HG02973 (cell line): ENCODE measurements around the gene RIPPLY1.

Source experiments
- ATAC-seq: cut with Tn5 transposase; IDR thresholded peaks from one replicate; pipeline ENCODE4 v1.9.1; 2021; ENCODE audit warnings: moderate library complexity; ENCODE audit not compliant: unreplicated experiment

Gene RIPPLY1, protein sequence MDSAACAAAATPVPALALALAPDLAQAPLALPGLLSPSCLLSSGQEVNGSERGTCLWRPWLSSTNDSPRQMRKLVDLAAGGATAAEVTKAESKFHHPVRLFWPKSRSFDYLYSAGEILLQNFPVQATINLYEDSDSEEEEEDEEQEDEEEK

DNA sequence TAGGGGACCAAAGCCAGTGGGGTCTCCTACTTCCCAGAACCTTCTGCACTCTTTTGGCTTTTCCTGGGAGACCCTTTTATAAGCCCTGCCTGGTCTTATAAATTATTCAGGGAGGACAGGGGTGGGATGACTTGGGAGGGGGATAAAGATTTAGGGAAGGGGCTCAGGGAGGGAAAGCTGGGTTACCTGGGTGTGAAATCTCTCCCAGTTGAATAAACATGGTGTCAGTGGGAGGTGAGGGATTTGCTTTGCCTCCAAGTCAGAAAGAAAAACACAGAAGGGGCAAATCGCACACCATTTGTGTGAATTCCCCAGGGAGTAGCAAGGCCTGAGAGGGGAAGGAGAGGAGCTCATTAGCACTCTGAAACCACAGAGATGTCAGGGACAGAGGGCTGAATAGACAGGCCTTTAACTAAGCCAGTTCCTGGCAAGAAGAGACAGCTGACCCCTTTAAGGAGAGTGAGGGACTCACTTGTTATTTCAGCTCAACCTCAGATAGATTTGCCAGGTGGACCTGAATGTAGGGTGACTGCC, at the start of gene RIPPLY1:
TSS of gene RIPPLY1 (minus strand) at position 51 of the 534 bp plus-strand sequence. CDS start 54 bp downstream, outside the sequence.
- ATAC-seq: no peak

DNA sequence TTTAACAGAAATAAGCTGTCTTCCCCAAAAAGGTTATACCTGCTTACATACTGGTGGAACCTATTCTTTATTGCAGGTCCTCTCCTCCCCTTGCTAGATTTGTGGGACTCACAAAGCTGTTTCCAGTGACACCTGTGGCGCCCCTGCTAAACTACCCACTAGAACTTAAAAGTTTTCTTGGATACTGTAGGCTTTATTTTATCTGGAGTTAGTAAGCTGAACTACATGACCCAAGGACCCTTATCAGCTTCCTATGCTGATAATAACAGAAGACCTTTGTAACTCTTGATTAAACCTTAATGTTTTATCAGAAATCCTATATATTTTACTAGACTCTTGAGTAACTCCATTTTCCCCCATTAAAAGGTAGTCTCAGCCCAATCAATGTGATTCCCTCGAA, 49.4 kb upstream of the RIPPLY1 start:
- no peak for ATAC-seq

DNA sequence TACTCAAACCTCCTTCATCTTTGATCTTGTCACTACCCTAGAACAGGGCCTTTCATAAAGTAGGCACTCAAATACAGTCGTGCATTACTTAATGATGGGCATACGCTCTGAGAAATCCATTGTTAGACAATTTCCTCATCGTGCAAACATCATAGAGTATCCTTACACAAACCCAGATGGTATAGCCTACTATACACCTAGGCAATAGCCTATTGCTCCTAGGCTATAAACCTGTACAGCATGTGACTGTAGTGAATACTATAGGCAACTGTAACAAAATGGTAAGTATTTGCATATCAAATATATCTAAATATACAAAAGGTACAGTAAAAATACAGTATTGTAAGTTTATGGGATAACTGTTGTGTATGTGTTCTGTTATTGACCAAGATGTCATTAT, 48.9 kb upstream of the RIPPLY1 start:
- no peak for ATAC-seq

DNA sequence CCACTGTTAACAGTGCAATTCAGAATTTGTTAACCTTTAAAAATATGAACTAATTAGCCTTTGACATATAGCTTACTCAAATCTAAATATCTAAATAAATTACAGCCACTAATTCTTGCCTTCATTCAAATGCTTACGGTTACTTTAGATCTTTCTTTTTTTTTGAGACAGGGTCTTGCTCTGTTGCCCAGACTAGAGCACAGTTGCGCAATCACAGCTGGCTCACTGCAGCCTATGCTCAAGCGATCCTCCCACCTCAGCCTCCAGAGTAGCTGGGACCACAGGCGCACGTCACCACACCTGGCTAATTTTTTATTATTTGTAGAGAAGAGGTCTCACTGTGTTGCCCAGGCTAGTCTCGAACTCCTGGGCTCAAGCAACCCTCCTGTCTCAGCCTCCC, 48.1 kb upstream of the RIPPLY1 start:
- ATAC-seq: no peak

DNA sequence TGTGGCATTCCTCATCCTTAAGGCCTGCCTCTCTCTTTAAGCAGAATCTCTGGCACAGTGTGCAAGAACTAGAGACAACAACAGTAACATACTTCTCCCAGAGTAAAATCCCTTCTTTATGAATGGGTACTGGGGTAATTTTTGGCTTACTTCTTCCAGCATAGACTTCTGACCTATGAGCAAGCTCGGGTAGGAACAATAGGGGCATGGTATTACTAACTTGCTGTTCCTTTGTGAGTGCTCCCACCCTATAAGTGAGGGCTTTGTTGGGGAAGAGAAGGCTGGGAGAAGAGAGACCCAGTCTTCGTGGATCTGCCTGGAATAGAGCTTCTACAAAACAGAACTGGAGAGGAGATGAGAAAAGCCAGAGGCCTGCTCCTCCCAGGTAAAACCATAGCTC, 47.2 kb upstream of the RIPPLY1 start:
- ATAC-seq: no peak

DNA sequence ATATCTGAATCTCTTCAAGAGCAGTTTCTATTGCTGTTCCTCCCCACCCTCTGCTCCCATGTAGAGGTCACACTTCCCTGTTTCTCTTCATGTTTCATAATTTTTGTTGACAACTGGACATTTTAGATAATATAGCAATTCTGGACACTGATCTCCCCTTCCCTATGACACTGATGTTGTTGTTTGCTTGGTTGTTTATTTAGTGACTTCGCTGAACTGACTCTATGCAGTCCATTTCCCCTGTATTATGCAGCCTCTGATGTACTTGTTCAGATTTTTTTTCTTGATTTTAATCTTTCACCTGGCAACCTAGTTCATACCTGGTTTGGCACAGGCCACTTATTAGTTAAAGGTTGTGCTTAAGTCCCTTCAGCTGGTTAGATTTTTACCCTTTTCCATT, 46.2 kb upstream of the RIPPLY1 start:
- no peak for ATAC-seq

DNA sequence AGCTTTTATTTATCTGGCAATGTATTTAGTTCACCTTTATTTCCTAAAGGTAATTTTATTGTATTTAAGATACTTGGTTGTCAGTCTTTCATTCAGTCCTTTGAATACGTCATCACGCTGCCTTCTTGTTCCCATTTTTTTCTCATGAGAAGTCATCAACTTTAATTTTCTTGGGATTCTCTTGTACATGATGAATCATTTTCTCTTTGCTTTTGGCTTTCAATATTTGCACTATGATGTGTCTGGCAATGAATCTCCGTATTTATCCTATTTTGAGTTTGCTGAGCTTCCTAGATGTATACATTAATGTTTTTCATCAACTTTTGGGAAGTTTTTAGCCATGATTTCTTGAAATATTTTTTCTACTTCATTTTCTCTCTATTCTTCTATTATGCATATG, 45.5 kb upstream of the RIPPLY1 start:
- ATAC-seq: no peak

DNA sequence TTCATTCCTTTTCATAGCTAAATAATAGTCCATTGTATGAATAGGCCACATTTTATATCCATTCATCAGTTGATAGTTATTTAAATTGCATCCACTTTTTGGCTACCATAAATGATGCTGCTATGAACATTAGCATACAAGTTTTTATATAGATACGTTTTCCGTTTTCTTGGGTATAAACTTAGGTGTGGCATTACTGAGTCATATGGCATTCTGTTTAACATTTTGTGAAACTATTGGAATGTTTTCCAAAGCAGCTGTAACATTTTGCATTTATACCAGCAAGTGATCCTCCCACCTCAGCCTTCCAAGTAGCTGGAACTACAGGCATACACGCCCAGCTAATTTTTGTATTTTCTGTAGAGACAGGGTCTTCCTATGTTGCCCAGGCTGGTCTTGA, 43.3 kb upstream of the RIPPLY1 start:
- no peak for ATAC-seq

DNA sequence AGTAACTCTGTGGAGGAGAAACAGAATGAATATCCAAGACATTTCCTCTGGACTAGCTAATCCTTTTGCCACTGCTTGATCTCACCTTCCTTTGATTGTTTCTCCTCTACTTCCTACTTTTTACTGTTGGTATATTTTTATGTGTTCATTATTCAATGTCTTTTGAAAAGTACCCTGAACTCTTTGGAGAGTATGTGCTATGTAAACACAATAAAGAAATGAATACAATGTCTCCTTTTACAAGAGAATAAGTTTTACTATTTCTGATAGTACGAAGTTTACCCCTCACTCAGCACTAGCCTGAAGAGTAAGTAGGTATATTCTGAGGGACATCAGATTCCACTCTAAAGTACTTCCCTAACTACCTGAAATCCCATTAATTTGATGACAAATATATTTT, 36.9 kb upstream of the RIPPLY1 start:
- no peak for ATAC-seq

DNA sequence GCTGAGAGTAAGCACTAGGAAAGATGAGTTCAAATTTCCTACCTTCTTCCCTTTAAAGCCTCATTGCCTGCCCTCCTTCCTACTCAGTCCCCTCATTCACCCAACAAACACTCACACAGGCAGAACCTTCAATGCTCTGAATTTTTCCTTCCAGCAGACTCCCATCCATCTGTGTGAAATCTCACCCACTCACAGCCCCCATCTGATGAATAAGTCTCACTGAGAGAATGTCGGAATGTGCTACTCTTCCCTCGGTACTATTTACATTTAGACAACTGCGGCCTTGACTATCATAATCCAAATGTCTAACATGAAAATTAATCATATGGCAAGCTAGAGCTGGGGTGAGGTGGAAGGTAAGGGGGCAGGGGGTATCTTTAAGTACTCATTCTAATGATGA, 36.4 kb upstream of the RIPPLY1 start:
- no peak for ATAC-seq

DNA sequence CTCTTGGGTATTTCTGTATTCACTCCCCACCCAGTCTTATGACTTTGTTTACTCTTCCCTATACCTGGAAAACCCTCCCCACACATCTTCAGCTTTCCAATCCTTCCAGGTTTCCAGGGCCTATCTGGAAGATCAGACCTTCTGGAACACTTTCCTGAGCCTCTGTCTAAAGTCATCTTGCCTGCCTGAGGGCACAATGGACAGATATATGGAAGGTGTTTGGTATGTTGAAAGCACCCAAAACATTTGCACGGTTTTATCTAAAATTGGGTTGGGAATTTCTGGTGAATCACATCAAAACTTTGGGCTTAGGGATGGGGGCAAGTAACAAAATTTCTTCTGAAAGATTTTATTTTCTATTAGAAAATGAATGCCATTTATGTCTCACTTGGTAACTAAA, 33.1 kb upstream of the RIPPLY1 start:
- no peak for ATAC-seq

DNA sequence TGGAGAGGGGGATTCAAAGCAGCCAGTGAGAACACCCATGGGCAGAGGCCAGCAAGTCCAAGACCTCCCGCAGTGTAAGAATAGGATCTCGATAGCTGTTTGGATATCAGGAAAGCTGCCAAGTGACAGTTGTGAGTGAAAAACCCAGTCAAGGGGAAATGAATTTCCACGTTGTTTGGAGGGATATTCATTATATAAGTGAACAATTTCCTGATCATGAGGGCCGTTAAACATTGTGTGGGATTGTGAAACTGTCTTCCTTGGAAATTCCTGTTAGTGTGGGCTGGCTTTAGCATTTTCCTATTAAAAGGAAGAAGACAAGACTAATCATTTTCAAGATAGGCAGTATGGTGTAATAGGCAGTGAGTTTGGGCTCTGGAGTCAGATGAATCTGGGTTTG, 32.0 kb upstream of the RIPPLY1 start:
- no peak for ATAC-seq

DNA sequence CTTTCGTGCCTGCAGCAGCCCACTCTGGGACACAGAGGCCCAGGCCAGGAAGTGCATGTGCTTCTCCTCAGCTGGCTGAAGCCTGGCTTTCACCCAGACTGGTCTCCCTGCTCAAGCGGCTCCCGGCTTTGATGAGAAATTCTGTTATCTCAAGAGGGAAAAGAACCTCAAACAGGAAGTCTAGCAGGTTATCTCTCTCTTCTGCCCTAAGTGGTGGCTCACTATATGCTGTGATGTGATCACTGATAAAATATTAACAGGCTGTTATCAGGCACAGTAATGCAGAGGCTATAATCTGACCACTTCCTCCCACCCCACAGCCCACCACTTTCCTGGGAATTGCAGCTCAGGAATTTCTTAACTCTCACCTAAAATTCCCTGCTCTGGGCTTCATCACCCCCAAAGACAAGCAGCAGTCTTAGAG, 30.4 kb upstream of the RIPPLY1 start:
- no peak for ATAC-seq

DNA sequence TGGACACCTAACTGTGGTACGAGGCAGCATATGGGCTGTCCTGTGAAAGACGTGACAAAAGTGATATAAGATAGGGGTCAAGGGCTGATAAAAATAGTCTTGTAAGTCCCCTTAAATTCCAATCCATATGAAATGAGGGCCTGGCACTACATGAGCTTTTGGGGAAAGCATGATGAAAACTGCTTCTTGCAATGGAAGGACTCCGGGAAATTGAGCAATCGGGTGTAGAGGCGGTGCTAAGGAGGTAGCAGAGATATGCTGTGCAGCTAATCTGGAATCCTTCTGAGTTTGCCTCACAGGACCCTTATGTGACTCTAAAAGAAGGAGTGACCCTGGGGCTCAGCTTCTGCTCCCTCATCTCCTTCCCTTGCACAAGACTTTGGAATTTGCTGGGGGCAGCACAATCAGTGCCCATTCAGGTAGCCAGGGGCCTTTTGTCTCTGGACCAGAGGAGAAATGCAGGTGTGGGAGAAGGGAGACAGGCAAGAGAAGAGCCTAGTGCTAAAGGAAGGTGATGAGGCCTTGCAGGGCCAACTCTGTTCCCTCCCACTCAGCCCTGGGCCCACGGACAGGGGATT, 29.9 kb upstream of the RIPPLY1 start:
- no peak for ATAC-seq

DNA sequence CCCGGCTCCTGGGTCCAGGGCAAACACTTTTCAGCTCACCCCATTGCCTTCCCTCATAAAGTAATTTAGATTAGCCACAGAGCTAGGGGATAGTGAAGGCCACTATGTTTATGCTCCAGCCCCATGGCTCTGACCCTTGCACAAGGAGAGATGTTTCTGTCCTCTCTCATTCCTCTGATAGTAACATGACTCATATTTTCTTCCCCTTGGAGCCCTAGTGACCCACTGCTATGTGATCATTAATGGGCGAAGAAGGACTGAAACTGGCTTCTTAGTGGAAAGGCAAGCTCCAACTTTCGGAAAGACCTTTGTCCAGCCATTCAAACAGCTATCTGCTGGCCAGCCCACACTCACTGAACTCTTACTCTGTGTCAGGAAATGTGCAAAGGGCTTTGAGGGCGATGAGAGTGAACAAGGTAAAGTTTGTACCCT, 29.4 kb upstream of the RIPPLY1 start:
- ATAC-seq: no peak

DNA sequence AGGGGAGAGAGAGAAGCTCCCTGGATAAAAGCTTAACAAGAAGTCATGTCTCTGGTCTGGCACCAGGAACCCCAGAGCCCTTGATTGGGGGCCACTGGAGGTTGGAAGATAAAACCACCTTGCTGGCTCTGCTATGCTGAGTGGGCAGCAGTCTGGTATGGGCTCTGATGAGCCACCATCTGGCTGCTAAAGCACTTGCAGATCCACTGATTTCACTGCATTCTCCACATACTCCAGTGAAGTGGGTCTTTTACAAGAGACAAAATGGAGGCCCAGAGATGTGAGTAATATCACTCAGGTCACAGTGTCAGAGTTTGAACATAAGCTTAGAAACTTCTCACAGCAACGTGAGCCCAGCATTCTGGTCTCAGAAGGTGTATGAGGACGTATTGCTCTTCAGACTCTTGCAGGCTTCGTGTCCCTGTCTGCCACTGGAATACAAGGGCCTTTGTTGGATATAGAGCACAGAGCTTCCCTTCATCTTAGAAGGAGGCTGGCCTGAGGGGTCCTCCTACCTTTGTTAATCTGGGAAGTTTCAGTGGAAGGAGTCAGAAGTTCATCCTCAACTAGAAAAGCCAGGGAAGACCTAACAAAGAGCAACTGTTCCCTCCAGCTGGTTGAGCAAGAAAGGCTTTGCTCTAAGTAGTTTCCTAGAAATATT, 28.8 kb upstream of the RIPPLY1 start:
- ATAC-seq: no peak

DNA sequence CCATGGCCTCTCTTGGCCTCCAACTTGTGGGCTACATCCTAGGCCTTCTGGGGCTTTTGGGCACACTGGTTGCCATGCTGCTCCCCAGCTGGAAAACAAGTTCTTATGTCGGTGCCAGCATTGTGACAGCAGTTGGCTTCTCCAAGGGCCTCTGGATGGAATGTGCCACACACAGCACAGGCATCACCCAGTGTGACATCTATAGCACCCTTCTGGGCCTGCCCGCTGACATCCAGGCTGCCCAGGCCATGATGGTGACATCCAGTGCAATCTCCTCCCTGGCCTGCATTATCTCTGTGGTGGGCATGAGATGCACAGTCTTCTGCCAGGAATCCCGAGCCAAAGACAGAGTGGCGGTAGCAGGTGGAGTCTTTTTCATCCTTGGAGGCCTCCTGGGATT, 25.1 kb upstream of the RIPPLY1 start:
- ATAC-seq: no peak

DNA sequence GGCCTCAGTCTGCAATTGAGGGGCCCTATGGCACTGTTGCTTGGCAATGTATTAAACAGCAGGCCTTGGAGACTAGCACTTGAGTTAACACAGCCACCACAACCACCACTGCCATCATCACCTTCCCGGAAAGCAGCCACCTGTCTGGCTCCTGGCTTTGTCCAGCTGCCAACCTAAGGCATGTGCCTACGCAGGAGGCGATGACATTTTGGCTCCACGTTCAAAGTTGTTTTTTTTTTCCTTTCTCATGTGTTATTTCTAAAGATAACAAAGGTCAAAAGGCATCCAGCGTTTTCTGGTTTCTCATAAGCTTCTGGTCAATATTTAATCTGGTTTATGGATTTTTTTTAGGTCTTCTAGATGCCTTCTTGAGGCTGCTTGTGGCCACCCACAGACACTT, 24.6 kb upstream of the RIPPLY1 start:
- ATAC-seq: no peak

DNA sequence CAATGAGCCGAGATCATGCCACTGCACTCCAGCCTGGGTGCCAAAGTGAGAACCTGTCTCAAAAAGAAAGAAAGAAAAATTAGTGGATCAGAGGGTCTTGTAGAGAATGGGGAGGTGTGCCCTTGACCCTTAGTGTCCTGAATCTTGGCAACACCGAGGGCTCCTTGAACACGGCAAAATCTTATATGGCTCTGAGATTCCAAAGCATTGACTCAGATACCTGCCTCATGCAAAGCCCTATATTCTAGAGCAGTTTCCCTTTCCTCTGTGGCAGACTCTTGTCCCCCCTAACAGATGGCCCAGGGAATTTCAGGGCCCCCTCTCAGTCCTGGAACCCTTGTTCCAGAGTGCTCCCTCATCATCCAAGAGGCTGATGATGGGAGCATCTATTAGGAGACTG, 23.9 kb upstream of the RIPPLY1 start:
- no peak for ATAC-seq

DNA sequence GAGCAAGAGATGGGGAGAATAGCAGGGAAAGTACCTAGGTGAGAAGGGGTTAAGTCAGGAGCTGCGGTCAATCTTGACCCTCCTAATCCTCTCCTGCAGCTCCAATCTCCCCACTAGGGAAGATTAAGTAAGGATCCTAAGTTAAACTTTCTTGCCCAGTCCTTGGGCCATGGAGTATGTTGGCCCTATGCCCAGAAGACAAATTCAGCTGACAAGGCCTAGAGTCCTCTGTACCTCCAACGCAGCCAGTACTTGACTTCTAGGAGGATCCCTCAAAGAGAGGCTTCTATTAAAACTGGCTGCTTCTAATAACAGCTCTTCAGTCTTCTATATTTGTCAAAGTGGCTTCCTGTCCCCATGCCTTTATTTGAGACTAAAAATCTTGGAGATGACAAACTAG, 18.5 kb upstream of the RIPPLY1 start:
- no peak for ATAC-seq

DNA sequence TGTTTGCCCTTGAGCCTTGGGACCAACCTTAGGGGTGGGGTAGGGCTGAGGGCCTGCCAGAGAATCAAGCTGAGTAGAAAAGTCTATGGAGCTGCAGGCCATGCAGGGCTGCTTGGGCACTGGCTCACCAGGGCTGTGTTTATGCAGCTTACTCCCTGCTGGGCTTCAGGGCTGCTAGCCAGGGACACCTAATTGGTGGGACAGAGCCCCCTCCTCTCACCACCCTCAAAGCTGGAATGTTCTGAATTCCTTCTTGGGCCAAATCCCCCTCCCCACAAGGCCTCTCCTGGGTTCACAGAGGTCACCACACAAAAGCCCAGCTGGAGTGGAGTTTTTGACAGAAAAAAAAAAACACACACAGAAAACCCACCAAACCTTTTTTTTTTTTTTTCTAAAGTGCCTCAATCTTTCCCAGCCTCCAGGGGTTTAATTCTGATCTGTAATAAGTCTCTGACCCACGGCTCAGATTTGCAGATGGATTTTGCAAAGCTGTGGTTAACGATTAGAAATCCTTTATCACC, 16.9 kb upstream of the RIPPLY1 start, which contains the start of gene CLDN2:
TSS of gene CLDN2 (plus strand) at position 471 of the 521 bp plus-strand sequence. CDS start 7,827 bp downstream, outside the sequence.
- ATAC-seq: no peak
